GM18502 (cell line): ENCODE results near the gene ADAT3.

Experiments used
- ATAC-seq: cut with Tn5 transposase; IDR thresholded peaks from one replicate; pipeline ENCODE4 v1.9.1; 2021; ENCODE audit warnings: mild to moderate bottlenecking; ENCODE audit not compliant: unreplicated experiment, poor library complexity

The ADAT3 gene

DNA sequence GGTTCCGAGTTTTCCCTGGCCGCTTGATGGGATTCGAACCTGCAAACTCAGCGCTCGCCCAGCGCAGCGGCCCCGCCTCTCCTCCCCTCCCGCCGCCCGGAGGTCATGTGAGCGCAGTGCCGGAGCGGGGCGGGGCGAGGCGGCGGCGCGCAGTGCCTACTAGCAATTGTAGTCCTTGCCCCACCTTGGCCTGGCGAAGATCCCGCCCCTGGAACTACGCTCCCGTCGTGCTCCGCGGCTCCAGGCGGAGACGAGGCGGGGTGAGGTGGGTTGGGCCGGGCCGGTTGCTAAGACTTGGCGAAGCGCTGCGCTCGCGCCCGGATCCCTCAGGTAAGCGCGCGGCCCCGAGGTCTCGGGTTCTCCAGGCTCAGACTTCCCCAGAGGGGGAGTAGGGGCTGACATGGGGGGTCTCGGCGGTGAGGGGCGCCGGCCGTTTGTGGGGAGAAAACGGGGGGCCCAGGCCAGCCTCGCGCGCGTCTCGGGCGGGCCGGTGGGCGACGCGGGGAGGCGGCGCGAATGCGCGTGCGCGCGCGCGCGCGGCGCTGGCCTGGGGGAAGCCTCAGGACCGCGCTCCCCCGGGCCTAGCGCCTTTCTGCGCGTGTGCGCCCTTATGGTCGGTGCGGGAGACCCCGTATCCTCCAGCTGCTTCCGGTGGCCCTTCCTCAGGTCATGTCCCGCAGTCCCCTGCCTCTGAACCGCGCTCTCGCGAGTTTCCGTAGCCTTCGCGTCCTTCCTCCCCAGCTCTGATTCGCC, at the start of gene ADAT3, which contains the start of gene SCAMP4:
ADAT3 (plus strand) TSS at position 290 of the 753 bp plus-strand sequence. CDS start 6,649 bp downstream, outside the sequence.
SCAMP4 (plus strand) TSS at position 290 of the 753 bp plus-strand sequence. CDS start 9,621 bp downstream, outside the sequence.
- ATAC-seq, result peak; percentile 70

DNA sequence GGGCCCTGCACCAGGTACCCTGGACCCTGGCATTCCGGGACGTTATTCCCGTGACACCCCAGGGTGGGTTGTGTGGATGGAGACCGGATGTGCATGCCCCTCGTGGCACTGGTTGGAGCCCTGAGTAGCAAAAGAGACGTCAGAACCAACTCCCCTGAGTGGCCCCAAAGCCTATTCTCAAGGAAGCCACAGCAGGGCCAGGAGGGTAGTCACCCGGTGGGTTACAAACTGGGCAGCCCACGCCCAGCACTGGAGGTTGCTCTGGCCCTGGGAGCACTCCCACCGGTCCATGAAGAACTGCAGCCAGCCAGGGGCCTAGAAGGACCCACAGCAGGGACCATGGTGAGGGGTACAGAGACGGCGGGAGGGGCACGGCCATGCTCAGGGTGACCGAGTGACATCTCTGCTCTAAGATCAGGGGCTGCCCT, 49.4 kb upstream of the ADAT3 start:
- peak; percentile 3 for ATAC-seq

DNA sequence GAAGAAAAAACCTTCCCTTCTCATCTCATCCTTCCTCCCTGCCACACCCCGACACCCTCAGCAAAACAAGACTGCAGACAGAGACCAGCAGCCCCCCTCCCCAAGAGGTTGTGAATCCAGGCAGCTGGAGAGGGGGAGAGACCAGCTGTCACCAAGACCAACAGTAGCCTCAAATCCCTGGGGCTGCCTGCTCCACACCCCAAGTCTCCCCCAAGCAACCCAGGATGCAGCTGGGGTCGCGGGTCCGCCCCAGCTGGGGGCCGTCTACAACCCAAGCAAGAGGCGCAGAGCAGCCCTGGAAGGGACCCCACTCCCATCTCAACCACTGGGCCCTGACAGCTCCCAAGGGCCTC, 48.9 kb upstream of the ADAT3 start:
- no peak for ATAC-seq

DNA sequence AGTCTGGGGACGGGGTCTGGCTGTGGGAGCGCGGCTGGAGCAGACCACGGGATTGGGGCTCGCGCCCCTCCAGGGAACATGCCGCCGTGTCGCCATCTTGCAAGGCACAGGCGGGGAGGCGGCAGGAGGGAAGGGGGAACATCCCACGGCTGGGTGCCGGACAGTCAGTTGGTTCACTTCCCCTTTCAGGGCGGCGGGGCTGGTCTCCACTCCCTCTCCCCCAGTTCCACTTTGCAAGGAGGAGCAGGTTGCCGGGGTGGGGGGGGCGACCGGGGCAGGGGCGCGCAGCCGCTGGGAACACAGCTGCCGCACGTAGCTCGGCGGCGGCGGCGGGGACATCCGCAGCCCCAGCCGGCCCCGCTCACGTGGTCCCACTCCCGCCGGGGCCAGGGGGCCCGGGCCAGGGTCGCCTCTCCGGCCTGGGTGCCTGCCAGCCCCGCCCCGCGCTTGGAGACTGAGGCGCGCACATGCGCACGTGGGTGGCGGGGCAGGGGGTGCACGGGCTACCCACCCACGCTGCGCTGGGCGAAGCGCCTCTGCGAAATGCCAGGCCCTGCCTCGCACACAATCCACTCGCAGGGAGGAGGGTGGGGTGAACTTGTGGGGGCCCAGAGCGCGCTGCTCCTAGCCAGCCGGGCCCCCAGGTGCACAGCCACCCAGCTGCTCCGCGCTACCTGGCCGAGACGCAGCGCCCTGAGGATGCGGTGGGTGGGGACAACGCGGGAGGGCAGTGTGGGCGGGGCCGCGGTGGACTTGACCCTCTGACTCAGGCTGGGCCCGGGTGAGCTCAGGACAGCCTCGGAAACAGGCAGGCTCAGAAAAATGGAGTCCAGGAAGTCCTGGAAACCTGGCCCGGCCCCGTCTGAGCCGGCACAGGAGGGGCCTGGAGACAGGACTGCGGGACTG, 48.2 kb upstream of the ADAT3 start:
- ATAC-seq, result no peak

DNA sequence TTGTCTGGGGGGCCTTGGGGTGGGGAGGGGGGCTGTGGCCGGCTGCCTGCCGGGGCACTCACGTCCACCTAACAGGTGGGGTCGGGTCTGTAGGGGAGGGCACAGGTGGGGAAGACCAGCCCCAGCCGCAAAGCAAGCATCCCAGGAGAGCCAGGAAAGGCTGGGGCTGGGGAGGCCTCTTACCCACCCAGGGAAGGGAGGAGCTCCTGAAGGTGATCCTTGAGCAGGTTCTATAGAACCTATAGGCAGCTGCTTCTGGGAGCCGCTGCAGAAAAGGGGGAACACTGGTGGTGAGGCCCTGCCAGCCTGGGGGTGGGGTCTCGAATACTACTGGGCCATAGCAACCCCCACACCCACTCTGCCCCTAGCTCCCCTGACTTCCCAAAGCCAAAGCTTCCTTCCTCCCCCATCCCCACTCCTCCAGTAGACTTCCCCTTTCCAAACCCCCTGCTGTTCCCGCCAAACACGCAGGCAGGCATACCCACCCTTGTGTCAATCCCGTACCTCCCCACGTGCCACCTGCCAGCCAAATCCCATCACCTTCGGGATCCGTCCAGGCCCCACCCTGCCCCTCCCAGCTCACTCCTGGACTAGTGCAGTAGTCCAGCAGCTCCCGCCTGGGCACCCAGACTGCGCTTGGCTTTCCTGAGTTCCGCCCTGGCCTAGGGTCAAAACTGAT, 47.4 kb upstream of the ADAT3 start:
- ATAC-seq, result no peak

DNA sequence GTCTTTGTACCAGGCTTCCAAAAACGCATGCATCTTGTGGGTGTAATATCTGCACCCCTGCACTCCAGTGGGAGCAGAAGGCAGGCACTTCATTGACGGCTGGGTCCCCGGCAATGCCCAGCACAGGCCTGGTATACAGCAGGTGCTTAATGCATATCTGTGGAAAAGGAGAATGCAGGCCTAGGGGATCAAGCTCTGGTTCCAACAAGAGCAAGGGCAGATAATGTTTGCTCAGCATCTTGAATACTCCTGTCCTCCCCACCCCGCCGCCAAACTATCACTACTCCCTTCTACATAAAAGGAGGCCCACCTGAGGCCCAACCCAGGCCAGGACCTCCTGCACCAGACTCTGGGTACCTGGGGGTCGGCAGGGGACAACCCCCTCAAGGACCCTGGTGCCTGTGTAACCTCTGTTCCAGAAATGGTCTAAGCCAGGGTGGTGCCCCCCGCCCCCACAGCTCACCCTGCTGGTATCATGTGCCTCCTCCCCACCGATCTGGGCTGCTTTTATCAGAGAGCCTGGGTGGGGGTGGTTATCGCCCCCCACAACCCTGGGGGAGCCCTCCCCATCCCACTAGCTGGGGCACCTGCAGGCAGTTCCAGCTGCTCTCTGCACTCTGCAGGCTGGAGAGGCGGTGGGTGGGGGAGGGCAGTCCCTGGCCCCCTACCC, 46.7 kb upstream of the ADAT3 start:
- ATAC-seq, result no peak

DNA sequence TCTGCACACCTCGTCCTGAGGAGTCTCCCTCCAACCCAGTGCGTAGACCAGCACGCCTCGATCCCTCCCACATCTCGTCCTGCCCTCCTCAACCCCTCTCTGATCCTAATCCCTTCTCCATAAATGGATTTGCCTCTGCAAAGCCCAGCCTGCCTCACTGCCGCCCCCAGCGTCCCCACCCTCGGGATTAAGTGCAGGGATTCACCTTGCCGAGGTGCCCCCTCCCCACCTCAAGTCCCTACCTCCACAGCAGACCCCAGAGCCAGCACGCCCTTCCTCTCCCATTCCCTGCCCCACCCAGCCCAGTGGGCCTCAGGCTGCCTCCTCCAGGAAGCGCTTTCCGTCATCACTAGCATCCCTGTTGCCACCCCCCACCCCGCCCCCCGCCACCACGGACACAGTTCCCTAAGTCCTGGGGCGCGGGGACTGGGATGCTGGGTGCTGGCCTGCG, 45.8 kb upstream of the ADAT3 start:
- ATAC-seq, result no peak

DNA sequence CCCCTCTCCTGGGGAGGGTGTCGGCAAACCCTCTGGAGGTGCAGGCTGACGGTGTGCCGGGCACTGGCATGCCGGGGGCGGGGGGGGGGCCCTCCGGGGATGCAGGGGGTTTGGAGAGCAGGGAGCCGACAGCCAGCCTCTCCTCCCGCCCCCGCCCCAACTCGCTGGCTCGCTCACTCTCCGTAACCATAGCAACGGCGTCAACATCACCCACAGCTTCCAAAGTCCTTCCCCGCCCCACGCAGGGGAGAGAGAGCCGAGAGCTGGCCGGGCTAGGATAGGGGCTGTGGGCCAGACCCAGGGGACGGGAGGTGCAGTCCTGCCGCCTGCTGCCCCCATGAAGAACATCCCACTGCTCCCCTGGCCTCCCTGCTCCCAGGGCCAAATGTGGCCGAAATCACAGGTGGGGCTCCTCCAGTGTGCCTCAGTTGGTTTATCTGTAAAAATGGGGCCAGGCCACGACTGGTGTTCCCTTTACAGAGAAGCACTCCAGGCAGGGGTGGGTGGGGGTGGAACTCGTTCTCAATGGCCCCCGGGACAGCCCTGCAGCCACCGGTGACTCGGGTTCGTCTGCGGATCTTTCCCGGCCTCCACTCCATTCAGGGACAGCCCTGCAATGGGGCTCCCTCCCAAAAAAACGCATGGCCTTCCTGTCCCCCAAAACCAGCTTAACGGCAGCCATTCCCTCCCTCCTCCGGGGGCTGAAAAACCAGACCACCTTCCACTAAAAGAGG, 45.0 kb upstream of the ADAT3 start:
- no peak for ATAC-seq

DNA sequence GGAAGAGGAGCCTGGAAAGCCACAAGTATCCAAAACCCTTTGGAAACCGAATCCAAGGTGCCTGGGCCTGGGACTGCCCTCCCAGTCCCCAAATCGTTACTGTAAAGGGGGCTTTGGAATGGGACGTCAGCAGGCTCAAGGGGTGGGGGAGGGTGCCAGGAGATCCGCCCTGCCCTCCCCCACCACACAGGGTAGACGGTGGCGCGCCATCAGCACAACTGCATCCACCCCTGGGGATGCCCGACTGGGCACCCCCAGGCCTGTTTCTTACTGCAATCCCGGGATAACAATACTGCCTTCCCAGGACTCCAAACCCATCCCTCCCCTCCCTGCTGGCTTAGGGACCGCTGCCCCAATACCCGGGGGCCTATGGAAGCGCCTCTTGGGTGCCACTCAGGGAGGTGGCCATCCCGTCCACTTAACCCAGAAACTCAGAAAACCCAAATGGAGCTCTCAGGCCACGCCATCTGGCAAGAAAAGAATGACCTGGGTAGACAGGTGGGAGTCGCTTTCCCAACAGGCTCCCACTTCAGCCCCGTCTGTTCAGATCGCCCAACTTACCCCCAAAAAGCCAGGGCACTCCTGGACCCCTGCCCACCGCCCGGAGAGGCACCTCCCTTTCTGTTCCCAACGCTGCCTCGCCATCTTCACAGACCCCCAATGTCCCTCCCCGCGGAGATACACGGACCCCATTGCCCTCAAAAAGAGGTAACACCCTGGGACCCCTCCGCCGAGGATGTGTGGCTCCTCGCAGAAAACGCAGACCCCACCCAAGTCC, 44.2 kb upstream of the ADAT3 start:
- no peak for ATAC-seq

DNA sequence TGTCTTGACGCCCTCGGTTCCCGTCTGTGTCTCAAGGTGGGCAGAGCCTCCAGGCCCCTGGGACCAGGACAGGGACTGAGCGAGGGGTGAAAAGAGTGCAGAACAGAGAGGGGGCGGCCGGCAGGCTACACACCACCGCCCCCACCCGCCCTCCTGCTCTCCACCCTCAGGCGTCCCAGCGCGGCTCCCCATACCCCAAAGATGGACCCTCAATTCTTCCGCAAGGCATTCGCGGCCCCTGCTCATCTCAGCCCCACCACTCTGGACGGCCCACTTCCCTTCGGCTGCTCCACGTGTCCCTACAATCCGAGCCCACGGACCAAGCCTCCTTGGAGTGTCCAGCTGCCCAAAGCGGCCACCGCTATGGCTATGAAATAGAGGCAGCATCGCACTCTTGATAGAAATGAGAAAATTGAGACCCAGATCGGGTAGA, 43.6 kb upstream of the ADAT3 start:
- no peak for ATAC-seq

DNA sequence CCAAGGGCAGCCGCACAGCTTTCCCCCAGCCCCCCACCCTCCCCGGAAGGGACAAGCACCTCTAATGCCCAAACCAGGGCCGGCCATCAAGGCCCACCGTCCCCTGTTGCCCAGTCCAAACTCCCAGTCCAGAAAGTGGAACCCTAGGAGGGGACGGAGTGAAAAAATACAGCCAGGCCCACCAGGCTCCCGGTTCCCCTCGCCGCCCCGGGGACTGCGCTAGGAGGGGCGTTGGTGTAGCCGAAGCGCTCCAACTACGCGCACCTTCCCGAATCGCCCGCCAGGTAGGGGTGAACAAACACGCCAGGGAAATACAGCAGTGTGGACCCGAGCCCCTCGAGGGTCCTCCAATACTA, 43.2 kb upstream of the ADAT3 start:
- no peak for ATAC-seq

DNA sequence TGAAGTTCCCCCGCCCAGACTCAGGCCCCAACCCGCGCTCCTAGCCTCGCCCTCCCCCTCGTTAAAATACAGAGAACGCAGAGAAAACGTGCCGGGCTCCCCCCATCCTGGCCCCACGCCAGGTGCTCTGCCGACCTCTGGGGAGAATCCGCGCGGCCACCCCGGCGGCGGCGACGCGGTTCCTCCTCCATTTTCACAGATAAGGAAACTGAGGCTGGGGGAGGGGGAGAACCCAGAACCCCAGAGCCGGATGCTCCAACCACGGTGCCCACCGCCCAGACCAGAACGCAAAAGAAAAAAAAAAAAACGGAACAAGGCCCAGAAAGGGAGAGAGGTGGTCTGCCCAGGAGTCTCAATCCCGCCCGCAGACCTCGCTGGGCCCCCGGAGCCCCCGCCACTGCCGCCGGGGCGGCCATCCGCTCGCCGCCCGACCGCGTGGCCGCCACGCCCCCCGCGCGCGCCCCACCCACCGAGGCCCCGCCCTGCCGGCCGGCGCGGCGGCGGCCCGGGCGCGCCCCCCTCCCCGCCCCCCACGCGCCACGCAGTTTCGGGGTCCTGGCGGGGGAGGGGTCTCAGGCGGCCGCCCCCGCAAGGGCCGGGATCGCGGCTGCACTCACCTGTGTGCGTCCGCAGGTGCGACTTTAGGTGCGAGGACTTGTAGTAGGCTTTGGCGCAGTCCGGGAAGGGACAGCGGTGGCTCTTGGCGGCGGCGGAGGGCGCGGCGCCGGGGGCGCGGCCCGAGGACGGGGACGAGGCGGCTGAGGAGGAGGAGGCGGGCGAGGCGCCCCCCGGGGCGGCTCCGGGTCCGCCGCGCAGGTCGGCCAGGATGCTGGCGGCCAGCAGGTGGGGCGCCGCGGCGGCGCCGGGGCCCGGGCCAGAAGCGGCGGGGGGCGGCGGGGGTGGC, 42.5 kb upstream of the ADAT3 start:
- peak; percentile 9 for ATAC-seq

DNA sequence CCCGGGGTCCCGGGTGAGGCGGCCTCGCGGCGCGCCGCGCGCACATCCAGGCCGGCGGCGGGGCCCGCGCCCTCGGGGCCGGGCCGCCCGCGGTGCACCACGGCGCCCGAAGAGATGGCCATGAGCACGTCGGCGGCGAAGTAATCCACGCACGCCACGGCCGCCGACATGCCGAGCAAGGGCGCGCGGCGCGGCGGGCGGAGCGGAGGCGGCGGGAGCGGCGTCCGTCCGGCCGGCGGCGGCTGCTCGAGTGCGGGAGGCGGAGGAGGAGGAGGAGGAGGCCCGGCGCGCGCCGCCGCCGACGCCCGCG, 41.9 kb upstream of the ADAT3 start, which contains the start of gene KLF16:
KLF16 (minus strand) TSS at position 252 of the 310 bp plus-strand sequence; CDS start at position 170, 82 bp downstream.
- ATAC-seq, result no peak

DNA sequence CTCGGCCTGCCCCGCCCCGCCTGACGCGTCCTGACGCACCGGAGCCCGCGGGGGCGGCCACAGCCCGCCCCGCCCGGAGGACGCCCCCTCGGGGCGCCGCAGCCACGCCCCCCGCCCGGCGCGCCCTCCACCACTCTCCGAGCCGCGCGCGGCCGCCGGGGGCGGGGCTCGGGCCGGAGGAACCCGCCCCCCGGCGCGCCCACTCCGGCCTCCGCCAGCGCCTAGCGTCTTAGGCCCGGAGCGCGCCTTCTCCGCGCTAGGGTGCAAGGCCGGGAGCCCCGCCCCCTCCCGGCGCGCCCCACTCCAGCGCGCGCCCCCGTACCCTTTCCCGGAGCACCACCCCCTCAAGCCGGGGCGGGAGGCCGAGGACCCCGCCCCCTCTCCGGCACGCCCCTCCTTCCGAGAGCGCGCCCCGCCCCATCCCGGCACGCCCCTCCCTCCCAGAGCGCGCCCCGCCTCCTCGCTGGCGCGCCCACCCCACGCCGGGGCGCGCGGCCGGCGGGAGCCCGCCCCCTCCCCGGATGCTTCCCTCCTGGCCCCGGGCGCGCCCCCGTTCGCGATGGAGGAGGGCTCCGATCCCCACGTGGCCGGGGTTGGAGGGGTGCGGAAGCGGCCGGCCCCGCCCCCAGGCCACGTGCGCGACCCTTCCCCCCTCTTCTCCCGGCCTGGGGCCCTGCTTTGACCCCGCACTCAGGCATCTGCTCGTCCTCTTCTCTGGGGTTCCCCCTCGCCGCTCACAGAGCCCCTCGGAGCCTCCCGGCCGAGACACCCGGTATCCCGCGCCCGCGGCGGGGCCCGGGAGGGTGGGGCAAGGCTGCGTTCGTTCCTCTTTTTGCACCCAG, 41.3 kb upstream of the ADAT3 start:
- peak; percentile 52 for ATAC-seq

DNA sequence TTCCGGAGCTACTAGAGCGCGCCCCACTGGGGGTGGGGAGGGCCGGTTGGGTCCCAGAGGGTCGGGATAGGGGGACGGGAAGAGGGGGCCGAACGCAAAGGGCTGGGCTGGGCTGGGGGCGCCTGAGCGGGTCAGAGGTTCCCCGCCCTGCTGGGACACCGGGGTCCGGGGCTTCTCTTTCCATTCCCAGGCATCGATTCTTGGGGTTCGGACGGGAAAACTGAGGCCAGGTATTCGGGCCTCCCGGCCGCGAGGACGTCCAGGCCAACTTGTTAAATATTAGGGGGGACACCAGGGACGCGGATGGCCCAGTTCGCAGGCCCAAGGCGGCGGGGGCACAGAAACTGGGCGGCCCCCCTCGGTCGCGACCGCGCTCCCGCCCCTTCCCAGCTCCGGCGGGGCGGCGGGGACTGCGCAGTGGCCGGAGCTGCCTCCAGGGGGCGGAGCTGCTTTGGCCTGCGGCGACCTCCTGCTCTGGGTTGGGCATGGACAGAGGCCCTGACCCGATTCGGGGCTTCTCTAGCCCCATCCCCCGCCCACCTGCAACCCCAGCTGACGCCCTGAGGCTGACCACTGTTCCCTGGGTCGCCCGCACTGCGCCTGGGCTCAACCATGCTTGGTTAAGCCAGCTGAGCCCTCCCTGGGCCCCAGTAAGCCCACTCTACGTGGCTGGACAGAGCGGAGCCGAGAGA, 40.6 kb upstream of the ADAT3 start:
- ATAC-seq, result no peak
